HCT116 (cell line): ENCODE measurements around the gene ALCAM.

Experiments used
- CTCF ChIP-seq, 3 experiments: fragments of 200-600 bp in 1 of 3; sonication (generic) in 1 of 3; IDR thresholded peaks in 2 of 3; conservative IDR thresholded peaks in 1 of 3; 2 replicates each; pipeline ENCODE4 v1.5.1; 2012 to 2017; ENCODE audit warnings: low read depth in 2 of 3, low read length in 2 of 3, antibody characterized with exemption in 1 of 3, borderline replicate concordance in 1 of 3, control low read depth in 1 of 3, mild to moderate bottlenecking in 1 of 3, mixed read lengths in 1 of 3, mixed run types in 1 of 3, moderate library complexity in 1 of 3; ENCODE audit not compliant: insufficient read depth in 1 of 3
- EGR1 ChIP-seq: IDR thresholded peaks from 2 replicates; pipeline ENCODE4 v1.6.1; 2012; ENCODE audit warnings: low read depth
- EZH2 ChIP-seq: fragments of 200-600 bp; sonication (generic); IDR thresholded peaks from 2 replicates; pipeline ENCODE4 v1.6.1; 2017; ENCODE audit warnings: antibody characterized with exemption, mixed run types
- POLR2A ChIP-seq: IDR thresholded peaks from 2 replicates; pipeline ENCODE4 v1.7.0; 2011; ENCODE audit warnings: borderline replicate concordance; ENCODE audit not compliant: insufficient read depth, insufficient read length; ENCODE audit errors: extremely low read depth
- POLR2AphosphoS5 ChIP-seq: IDR thresholded peaks from 2 replicates; pipeline ENCODE4 v1.6.1; 2011; ENCODE audit warnings: mild to moderate bottlenecking, low read depth, low read length, moderate library complexity
- RAD21 ChIP-seq: IDR thresholded peaks from 2 replicates; pipeline ENCODE4 v1.6.1; 2012; ENCODE audit warnings: low read depth, mild to moderate bottlenecking
- TCF7L2 ChIP-seq: IDR thresholded peaks from 2 replicates; pipeline ENCODE4 v1.7.0; 2011; ENCODE audit warnings: borderline replicate concordance, inconsistent platforms; ENCODE audit not compliant: insufficient read depth, insufficient read length; ENCODE audit errors: extremely low read depth
- YY1 ChIP-seq: IDR thresholded peaks from 2 replicates; pipeline ENCODE4 v1.6.1; 2011; ENCODE audit warnings: low read length, low read depth, moderate library complexity, mild to moderate bottlenecking; ENCODE audit not compliant: insufficient replicate concordance; ENCODE audit errors: extremely low read depth
- ZFX ChIP-seq: fragments of 450-650 bp; IDR thresholded peaks from 2 replicates; pipeline ENCODE4 v1.6.1; 2017

GRCh38 chr3:105620236-105620635 lies 253.5 kb downstream of the ALCAM start:
- TF ChIP-seq POLR2A (no peak), POLR2AphosphoS5 (no peak), CTCF (IDR thresholded peaks at IDR 0.05 in 2 of 3, conservative IDR thresholded peaks at IDR 0.05 in 1 of 3; ENCODE audit: borderline replicate concordance in 1 of 3, insufficient read depth in 1 of 3, low read depth in 2 of 3, low read length in 2 of 3) (no peak), YY1 (no peak), EZH2 (no peak), EGR1 (no peak), RAD21 (no peak), TCF7L2 (no peak), ZFX (no peak)
